HepG2 (cell line): ENCODE measurements around the gene SLC2A6. TPM values are rescaled to one million over a fixed set of nuclear protein-coding genes. Genes with fewer than 3 reads are reported as not detected.

Source experiments
- AHR ChIP-seq: IDR thresholded peaks from 2 replicates; pipeline ENCODE4 v1.6.1; 2018; ENCODE audit warnings: missing genetic modification reagents, missing compliant biosample characterization
- BATF2 ChIP-seq: sonication (generic); formaldehyde crosslinking; IDR thresholded peaks from 2 replicates; pipeline ENCODE4 v1.8.0; 2022; ENCODE audit warnings: mild to moderate bottlenecking, missing genetic modification reagents, moderate library complexity
- CBX1 ChIP-seq: IDR thresholded peaks from one replicate; pipeline ENCODE4 v1.6.1; 2016; ENCODE audit warnings: antibody characterized with exemption, low read depth
- CHCHD3 ChIP-seq: sonication (generic); formaldehyde crosslinking; IDR thresholded peaks from 2 replicates; pipeline ENCODE4 v1.8.0; 2022; ENCODE audit warnings: mild to moderate bottlenecking, missing genetic modification reagents, moderate library complexity
- ELF4 ChIP-seq: sonication (generic); formaldehyde crosslinking; IDR thresholded peaks from 2 replicates; pipeline ENCODE4 v1.5.0; 2020; ENCODE audit warnings: missing genetic modification reagents, mild to moderate bottlenecking, moderate library complexity, borderline replicate concordance
- HNRNPK ChIP-seq: fragments of 200-400 bp; formaldehyde crosslinking; IDR thresholded peaks from 2 replicates; pipeline ENCODE4 v1.6.1; 2018; ENCODE audit warnings: low read length, low read depth, moderate library complexity, mild to moderate bottlenecking; ENCODE audit not compliant: poor library complexity, severe bottlenecking
- KIAA2018 ChIP-seq: sonication (generic); formaldehyde crosslinking; IDR thresholded peaks from 2 replicates; pipeline ENCODE4 v1.5.0; 2020; ENCODE audit warnings: mild to moderate bottlenecking, missing genetic modification reagents, borderline replicate concordance
- MED1 ChIP-seq: sonication (generic); formaldehyde crosslinking; IDR thresholded peaks from 2 replicates; pipeline ENCODE4 v1.4.0; 2020; ENCODE audit warnings: missing genetic modification reagents
- NAIF1 ChIP-seq: sonication (generic); formaldehyde crosslinking; IDR thresholded peaks from 2 replicates; pipeline ENCODE4 v1.5.0; 2020; ENCODE audit warnings: mild to moderate bottlenecking, missing genetic modification reagents, borderline replicate concordance
- NFE2L2 ChIP-seq: fragments of 150-350 bp; IDR thresholded peaks from 2 replicates; pipeline ENCODE4 v1.6.1; 2014; ENCODE audit warnings: low read length
- NFIB ChIP-seq: sonication (generic); formaldehyde crosslinking; IDR thresholded peaks from 2 replicates; pipeline ENCODE4 v1.9.0; 2021; ENCODE audit warnings: missing genetic modification reagents, mild to moderate bottlenecking, borderline replicate concordance
- NFKBIZ ChIP-seq: IDR thresholded peaks from 2 replicates; pipeline ENCODE4 v1.6.1; 2018; ENCODE audit warnings: missing genetic modification reagents, missing compliant biosample characterization
- PBX2 ChIP-seq: IDR thresholded peaks from 2 replicates; pipeline ENCODE4 v1.6.1; 2016; ENCODE audit warnings: control low read depth
- TEAD3 ChIP-seq: optimal IDR thresholded peaks from 2 replicates; pipeline ENCODE3; 2016; ENCODE audit warnings: borderline replicate concordance
- THYN1 ChIP-seq: sonication (generic); formaldehyde crosslinking; IDR thresholded peaks from 2 replicates; pipeline ENCODE4 v1.8.1; 2023; ENCODE audit warnings: low read depth, mild to moderate bottlenecking, moderate library complexity, missing genetic modification reagents, borderline replicate concordance
- ZNF563 ChIP-seq: sonication (generic); formaldehyde crosslinking; IDR thresholded peaks from 2 replicates; pipeline ENCODE4 v1.8.0; 2022; ENCODE audit warnings: mild to moderate bottlenecking, moderate library complexity, missing genetic modification reagents
- ZNF747 ChIP-seq: sonication (generic); formaldehyde crosslinking; IDR thresholded peaks from 2 replicates; pipeline ENCODE4 v1.8.1; 2023; ENCODE audit warnings: missing genetic modification reagents, mild to moderate bottlenecking, borderline replicate concordance
- ZNF780A ChIP-seq: sonication (generic); formaldehyde crosslinking; IDR thresholded peaks from 2 replicates; pipeline ENCODE4 v1.8.0; 2022; ENCODE audit warnings: mild to moderate bottlenecking, missing genetic modification reagents, moderate library complexity
- ZSCAN31 ChIP-seq: sonication (generic); formaldehyde crosslinking; IDR thresholded peaks from 2 replicates; pipeline ENCODE4 v1.5.0; 2020; ENCODE audit warnings: low read depth, mild to moderate bottlenecking, missing genetic modification reagents
- polyA plus RNA-seq, 8 experiments: library from polyadenylated mRNA; depleted of rRNA in 3 of 8; stranded (reverse) in 7 of 8; unstranded in 1 of 8; fragments of >200 nt; fragmentation: Illumina TruSeq in 4 of 8; extraction: Trizol in 4 of 8; gene quantifications; 2 replicates each; pipeline versions ENCODE4 v1.2.1 to v1.2.3, GENCODE V29; 2011 to 2016; ENCODE audit warnings: low read depth in 4 of 8, missing spikeins in 1 of 8, mixed read lengths in 1 of 8; ENCODE audit not compliant: insufficient read depth in 1 of 8
- total RNA-seq, 5 experiments: library from RNA; depleted of rRNA; stranded (reverse); fragments of >200 nt; fragmentation: Illumina TruSeq; extraction: Trizol; gene quantifications; 2 replicates each; pipeline ENCODE4 v1.2.3, GENCODE V29; 2016; ENCODE audit warnings: low read depth in 1 of 5

SLC2A6 gene
- total and polyA plus RNA-seq, 2 of the 13 experiments (the other 11 are each of a cell fraction or from before 2014, with no cell fraction given): 4.1 to 15.0 TPM

GRCh38 chr9:133421615-133422542, 57.0 kb downstream of the SLC2A6 start, which contains the start of gene ADAMTS13 (continued):
- TF ChIP-seq ZSCAN31 (CRISPR knock-in tag): 0 out of 2 replicates have a peak, but pooled peaks have one; percentile 37
- no peak for TF ChIP-seq NAIF1
- TF ChIP-seq PBX2 (CRISPR knock-in tag): no peak
- TF ChIP-seq MED1 (CRISPR knock-in tag): peak; percentile 13; the same call in 1 of the 2 replicates
- no peak for TF ChIP-seq ZNF563 (CRISPR knock-in tag)
- TF ChIP-seq AHR (CRISPR knock-in tag): no peak
- no peak for TF ChIP-seq NFE2L2
- no peak for TF ChIP-seq THYN1 (CRISPR knock-in tag)
- no peak for TF ChIP-seq HNRNPK
- TF ChIP-seq NFKBIZ (CRISPR knock-in tag): no peak
- no peak for TF ChIP-seq BATF2
- no peak for TF ChIP-seq CBX1
- TF ChIP-seq ZNF747 (CRISPR knock-in tag): no peak
- TF ChIP-seq TEAD3: peak; percentile 38
- TF ChIP-seq ZNF780A (CRISPR knock-in tag): no peak
- no peak for TF ChIP-seq KIAA2018 (CRISPR knock-in tag)
- TF ChIP-seq ELF4: no peak
- TF ChIP-seq CHCHD3: no peak
- no peak for TF ChIP-seq NFIB (CRISPR knock-in tag)
